ENCODE results near the gene MCEMP1.

Gene MCEMP1

DNA sequence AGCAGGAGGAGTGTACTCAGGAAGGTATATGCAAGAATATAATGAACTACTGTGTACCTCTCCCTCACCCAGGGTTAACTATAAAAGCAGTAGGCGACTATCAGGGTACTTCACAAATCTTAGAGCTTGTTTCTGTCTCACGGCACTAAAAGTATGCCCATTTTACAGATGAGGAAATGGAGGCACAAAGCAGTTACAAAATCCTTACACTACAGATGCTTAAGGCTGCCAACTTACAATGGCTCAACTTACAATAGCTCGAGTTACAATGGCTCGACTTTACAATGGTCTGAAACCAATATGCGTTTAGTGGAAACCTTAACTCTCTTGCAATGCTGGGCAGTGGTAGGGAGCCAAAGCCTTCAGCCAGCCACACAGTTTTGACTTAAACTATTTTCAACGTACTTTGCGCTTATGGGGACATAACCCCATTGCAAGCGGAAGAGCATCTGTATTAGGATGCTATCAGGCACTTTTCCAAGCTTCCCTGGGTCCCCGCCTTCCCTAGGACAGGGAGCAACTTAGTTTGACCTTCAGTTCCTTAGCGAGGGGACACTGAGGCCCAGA lies 20.9 kb downstream of the MCEMP1 start:
- no peak for DNase-seq (ENCODE audit: low read depth, low spot score)

DNA sequence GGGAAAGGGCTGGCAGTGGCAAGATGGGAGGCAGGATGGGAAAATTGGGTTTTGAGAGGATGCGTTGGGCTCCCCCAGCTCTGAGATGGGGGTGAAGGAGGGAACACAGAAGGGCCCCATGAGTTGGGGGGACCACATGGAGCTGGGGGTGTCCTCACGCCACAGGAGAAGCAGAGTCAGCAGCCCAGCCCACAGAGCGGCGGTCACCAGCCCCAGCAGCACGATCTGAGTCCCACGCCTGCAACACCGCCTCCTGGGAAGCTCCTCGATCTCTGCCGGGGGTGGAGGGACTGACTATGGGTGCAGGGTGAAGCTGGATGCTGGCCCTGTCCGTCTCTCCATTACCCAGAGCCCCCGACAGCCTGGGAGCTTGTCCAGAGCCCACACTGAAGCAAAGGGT lies 21.7 kb downstream of the MCEMP1 start:
- no peak for DNase-seq (ENCODE audit: low read depth, low spot score)

DNA sequence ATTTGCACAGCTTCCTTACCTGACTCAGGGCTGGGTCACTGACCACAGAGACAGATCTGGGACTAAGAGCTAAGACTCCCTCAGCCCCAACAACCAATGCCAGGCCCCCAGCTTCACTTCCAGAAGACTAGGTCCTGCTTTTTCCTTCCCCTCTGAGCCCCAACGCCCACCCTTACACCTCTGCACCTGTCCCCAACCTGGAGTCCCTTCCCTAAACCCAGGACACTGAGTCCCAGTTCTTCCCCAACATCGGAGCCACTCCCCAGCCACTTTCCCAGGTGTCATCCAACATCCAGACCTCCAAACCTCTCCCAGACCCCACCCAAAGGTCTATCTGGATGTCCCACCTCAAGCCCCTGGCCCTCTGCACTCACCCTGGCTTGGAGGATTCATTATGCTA lies 22.1 kb downstream of the MCEMP1 start:
- no peak for DNase-seq (ENCODE audit: low read depth, low spot score)

DNA sequence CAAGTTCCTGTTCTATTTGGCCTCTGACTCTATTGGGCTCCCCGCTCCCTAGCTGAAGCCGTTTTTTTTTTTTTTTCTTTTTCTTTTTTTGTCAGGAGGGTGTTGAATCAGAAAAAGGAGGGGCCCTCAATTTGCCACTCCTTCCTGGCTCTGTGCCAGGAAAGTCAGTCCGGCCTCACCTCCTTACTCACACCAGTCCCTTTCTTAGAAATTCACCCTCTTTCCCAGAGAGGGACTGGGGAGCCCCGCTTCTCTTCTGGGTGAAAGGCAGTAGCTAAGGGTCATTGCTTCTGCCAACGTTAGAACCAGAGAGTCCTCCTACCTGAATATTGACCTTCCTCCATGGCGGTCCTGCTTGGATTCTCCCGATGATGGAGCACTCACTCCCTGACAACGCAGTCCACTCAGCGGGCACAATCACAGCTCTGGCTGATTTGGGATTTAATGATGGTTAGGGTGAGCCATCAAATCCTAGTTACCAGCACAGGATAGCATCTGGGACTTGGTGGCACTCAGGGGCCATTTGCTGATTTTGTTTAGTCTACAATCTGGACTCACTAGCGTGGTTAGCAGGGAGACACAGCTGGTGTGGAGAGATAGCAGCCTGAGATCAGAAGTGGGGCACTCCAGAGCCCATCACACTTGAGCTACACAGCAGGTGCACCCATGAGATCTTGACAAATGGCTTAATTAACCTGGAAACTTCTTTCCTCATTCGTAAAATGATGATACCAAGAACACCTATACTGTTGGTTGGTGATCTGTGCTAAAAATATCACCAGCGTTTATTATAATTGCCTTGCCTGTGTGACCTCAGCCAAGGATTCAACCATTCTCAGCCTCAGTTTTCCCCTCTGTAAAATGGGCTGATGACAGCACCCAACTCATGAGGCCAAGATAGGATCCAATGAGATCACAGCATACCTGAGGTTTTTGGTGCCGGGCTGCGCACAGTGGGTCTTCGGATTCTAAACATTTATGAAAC lies 22.8 kb downstream of the MCEMP1 start:
- DNase-seq (ENCODE audit: low read depth, low spot score) = no peak

DNA sequence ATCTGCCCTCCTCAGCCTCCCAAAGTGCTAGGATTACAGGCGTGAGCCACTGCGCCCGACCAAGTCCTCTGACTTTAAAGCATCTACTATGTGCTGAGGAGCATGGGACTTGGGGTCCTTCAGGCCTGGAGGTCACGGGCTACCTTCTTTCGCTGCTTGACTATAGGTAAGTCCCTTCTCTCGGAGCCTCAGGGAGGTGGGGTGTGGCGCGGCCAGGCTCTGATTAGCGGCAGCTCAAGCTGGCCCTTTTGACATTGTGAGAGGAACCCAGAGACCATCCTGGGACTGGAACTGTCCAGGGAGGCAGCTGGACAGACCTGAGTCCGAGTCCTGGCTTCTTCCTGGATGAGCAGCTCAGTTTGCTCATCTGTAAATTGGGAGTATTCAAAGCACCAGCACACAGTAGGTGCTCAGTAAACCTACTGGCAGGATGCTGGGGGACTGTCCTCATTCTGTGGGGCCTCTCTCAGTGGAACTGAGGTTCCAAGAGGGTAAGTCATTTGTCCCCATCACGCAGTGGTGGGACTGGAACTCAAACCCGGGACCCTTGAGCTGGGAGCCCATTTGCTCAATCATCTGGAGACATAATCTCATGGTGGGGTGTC lies 24.3 kb downstream of the MCEMP1 start:
- no peak for DNase-seq (ENCODE audit: low read depth, low spot score)

DNA sequence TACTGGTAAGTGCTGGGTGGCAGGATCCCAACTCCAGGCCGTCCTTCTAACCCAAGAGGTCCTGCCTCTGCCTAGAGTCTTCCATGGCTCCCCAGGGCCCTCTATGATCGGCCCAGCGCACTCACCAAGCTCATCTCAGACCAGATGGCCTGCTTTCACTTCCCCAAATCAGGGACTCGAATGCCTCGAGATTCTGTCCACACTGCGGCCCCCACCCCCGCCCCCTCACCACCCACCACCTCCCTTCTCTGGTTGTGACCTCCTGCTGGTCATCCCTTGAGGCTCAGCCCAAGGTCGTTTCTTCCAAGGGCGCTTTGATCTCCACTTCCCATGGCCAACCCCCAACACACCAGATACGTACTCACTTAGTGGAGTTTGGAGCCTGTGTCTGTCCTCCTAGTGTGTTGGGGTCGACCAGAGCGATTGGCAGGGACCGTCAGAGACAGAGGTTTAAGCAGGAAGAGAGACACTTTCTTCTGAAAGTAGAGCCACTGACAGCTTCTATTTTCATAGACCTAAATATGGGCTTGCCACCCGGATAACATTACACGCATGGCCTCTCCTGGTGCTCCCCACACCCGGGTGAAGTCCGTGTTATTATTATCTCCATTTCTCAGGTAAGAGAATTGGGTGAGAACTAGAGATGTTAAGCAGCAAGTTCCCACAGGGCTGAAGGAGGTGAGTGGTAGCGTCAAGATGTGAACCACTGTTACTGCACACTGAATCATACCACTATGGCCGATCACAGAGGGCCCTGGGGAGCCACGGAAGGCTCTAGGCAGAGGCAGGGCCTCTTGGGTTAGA lies 25.0 kb downstream of the MCEMP1 start, which contains the start of gene FCER2:
TSS of gene FCER2 (minus strand) at position 478 of the 804 bp plus-strand sequence. CDS start 2,371 bp downstream, outside the sequence.
- no peak for DNase-seq (ENCODE audit: low read depth, low spot score)

DNA sequence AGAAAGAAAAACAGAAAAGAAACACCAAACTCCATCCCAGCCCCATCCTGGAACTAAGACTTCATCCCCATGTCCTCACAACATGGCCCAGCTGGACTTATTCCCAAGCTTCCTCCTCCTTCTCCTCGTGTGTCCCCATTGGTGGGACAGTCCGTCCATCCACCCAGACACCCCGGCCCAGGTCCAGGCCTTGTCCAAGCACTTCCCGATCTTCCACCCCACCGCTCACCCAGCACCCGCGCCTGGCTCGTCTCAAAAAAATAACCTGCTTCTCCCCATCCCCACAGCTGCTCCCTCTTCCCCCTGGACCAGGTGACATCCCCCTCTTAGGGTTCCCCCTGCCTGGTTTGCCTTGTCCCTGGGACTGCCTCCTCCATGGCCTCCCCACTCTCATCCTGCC lies 26.4 kb downstream of the MCEMP1 start:
- no peak for DNase-seq (ENCODE audit: low read depth, low spot score)

DNA sequence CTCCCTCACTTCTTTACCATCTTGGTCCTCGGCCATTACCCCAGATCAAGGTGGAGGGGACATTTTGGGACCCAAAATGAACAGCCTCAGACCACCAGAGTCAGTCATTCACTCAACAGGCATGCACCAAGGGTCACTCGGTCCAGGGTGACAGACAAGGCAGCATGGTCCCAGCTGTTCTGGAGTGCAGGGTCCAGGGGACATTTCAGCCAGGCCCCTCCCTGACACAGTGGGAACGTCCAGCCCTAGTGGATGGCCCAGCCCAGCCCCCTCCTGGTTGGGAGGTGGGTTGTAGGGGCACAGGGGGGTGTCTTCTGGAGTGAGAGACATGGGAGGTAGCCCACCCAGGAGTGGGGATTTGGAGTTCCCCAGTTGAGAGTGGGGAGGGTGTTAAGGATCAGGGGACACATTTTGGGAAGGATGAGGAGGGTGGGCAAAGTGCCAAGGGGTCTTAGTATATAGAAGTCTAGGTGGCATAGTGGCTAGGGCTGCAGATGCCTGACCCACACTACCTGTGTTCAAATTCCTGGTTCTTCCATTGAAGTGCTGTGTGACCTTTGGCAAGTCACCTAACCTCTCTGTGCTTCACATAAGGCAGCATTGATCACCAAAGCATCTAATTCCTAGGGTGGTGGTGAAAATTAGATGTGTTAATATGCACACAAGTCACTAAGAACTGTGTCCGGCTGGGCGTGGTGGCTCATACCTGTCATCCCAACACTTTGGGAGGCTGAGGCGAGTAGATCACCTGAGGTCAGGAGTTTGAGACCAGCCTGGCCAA lies 27.6 kb downstream of the MCEMP1 start:
- DNase-seq (ENCODE audit: low read depth, low spot score) = no peak

DNA sequence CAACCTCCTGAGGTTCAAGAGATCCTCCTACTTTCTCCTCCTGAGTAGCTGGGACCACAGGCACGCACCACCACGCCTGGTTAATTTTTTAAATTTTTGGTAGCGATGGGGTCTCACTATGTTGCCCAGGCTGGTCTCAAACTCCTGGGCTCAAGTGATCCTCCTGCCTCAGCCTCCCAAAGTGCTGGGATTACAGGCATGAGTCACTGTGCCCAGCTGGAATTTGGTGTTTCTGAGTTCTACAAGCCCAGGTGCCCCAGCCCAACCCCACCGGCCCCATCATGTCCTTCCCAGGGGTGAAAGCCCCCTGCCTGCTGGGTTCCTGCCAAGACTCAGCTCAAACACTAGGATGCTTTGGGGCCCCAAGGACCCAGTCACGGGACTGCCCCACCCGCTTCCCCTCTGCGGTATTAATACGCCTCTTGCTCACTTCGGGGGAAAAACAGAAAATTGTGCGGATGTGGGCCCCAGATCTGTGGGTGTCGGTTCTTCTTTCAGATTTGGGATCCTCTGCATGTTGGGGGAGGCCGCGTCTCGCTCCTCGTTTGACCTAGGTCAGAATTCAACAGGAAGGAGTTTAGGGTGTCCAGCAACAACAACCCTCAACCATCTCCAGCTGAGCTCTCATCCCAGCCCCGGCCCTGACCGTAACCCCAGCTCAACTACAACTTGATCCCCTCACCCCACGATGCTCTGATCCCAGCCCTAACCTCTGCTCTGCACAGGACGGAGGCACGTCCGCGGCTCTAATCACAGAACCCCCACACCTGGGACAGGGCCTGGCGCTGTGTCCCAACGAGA lies 28.7 kb downstream of the MCEMP1 start:
- no peak for DNase-seq (ENCODE audit: low read depth, low spot score)

DNA sequence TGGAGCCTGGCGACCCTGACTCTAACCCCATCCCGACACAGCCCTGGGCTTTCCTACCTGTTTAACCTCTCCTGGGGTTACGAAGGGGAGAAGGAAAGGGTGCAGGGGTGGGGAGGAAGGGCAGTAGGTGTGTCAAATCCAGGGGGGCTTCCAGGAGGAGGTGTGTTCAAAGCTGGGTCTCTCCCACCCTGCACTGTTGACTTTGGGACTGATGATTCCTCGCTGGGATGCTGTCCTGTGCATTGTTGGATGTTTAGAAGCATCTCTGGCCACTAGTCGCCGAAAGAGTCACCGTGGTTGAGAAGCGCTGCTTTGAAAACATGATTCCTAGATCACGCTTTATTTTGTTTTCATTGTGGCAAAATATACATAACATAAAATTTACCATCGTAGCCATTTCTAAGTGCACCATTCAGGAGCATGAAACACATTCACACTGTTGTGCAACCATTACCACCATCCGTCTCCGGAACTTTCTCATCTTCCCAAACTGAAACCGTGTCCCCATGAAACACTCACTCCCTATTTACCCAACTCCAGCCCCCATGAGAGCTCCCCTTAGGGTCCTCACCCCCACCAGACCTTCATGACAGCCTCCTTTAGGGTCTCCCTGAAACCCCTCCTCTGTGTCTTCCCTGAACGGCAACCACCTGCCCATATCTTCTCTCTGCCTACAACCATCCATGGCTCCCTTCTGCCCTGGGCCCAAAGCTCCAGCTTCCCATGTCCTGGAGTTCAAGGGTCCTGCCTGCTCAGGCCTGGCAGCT lies 29.5 kb downstream of the MCEMP1 start:
- no peak for DNase-seq (ENCODE audit: low read depth, low spot score)

DNA sequence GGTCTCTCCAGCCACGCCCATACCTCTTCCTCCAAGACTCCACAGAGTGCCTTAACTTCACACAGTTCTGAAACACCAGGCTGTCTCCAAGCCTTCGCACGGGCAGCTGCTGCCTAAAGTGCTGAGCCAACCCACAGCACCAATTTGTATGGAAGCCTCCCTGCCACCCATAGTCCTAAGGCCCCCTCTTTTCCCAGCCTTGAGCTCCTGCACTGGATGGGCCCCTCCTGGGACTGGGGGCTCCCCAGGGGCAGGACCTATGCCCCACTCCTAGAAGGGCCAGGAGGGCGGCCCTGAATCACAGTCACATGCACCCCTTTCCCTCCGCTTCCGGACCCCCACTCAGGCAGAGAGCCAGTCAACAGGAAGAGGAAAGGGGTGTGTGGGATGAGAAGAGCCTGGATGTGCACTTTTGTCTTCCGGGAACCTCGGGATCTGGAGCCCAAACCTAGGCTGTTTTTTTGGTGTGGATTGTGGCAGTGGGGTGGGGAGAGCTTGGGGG lies 30.1 kb downstream of the MCEMP1 start:
- no peak for DNase-seq (ENCODE audit: low read depth, low spot score)

DNA sequence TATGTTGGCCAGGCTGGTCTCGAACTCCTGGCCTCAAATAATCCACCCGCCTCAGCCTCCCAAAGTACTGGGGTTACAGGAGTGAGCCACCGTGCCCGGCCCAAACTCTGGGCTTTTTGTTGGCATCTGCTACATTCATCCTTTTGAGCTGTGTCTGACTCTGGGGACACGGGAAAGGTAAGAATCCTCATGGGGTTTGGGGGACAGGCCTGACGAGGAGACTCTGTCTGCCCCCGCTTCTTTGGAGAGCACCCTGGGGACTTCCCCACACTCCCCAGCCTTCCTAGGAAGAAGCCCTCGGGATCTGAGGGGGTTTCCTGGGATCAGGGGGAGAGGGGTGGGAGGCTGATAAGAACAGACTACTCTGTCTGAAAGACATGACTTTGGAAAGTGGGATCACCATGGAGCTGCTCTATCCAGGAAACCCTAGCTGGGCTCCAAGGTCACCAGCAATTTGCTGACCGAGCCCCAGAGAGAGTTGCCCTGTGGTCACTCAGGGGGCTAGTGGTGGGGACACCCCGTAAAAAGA lies 33.1 kb downstream of the MCEMP1 start:
- no peak for DNase-seq (ENCODE audit: low read depth, low spot score)

DNA sequence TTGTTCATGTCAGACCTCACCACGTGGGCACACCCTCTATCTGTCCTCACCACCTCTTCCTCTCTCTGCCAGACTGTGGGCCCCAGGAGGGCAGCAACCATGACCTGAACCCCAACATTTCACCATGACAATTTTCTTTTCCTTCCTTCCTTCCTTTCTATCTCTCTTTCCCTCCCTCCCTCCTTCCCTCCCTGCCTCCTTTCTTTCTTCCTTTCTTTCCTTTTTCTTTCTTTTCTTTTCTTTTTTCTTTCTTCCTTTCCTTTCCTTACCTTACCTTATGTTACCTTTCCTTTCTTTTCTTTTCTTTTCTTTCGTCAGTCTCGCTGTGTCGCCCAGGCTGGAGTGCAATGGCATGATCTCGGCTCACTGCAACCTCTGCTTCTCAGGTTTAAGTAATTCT lies 33.7 kb downstream of the MCEMP1 start:
- no peak for DNase-seq (ENCODE audit: low read depth, low spot score)

DNA sequence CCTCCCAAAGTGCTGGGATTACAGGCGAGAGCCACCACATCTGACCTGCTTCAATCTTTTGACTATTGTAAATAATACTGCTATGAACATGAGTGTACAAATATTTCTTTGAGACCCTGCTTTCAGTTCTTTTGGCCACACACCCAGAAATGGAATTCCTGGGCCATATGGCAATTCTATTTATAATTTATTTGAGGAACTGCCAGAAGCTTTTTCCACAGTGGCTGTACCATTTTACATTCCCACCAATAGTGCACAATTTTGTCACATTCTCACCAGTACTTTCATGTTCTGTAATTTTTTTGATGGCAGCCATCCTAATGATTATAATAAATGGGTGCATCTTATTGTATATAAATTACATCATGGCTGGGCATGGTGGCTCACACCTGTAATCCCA lies 38.8 kb downstream of the MCEMP1 start:
- no peak for DNase-seq (ENCODE audit: low read depth, low spot score)

DNA sequence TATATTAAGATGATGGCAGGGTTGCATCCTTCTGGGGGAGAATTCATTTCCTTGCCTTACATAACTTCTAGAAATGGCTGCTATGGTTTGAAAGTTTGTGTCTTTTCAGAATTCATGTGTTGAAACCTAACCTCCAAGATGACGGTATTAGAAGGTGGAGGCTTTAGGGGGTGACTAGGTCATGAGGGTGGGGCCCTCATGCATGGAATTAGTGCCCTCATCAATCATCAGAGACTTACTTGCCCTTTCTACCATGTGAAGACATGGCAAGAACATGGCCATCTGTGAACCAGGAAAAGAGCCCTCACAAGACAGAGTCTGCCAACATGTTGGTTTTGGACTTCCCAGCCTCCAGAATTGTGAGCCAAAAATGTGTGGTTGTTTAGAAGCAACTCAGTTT lies 39.9 kb downstream of the MCEMP1 start:
- no peak for DNase-seq (ENCODE audit: low read depth, low spot score)

DNA sequence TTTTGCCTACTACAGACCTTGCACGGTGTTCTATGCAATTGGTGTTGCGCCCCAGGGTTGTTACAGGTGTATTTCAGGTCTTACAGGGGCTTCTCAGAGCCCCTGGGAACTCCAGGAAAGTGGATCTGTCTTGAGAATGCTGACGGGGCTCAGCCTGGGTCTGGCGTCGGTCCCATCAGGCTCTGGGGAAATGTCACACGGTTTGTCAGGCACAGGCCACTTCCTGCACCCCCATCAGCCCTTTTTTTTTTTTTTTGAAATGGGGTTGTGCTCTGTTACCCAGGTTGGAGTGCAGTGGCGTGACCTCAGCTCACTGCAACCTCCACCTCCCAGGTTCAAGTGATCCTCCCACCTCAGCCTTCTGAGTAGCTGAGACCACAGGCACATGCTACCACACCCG lies 41.8 kb downstream of the MCEMP1 start:
- no peak for DNase-seq (ENCODE audit: low read depth, low spot score)

DNA sequence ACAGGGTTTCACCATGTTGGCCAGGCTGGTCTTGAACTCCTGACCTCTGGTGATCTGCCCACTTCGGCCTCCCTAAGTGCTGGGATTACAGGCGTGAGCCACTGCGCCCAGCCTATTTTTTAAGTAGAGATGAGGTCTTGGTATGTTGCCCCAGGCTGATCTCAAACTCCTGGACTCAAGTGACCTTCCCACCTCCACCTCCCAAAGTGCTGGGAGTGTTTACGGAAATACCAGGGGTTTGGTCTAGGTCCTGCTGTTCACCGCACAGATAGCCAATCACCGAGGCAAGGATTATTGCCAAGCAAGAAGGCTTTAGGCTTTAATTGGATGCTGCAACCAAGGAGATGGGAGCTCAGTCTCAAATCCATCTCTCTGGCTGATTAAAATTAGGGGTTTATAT lies 43.5 kb downstream of the MCEMP1 start:
- no peak for DNase-seq (ENCODE audit: low read depth, low spot score)

DNA sequence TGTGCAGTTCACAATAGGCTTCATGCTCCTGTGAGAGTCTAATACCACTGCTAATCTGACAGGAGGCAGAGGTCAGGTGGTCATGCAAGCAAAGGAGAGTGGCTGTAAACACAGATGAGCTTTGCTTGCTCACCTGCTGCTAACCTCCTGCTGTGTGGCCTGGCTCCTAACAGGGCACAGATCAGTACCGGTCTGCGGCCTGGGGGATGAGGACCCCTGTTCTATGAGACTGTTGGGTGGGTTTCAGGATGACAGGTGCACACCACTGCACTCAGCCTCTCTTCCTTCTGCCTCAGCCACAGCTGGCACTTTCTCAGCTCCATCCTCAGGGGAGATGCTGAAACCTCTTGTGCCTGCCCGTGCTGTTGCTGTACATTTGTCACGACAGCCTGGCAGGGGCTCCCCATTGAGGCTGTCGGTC lies 45.4 kb downstream of the MCEMP1 start:
- no peak for DNase-seq (ENCODE audit: low read depth, low spot score)

DNA sequence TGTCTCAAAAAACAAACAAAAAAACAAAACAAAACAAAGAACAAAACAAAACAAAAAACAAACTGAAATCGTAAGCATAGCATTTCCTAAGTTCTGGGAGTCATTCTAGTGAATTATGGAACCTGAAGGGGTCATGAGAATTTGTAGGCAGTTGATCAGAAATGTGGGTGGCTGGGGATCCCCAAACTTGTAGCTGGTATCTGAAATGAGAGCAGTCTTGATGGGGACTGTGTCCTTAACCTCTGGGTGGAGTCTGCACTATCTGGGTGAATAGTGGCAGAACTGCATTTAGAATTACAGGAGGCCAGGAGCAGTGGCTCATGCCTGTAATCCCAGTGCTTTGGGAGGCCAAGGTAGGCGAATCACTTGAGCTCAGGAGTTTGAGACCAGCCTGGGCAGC lies 48.9 kb downstream of the MCEMP1 start:
- no peak for DNase-seq (ENCODE audit: low read depth, low spot score)

Data from smooth muscle cell of the brain vasculature (primary cell).